A673 (cell line): ENCODE data around the gene HOXD4. TPM values are rescaled to one million over a fixed set of nuclear protein-coding genes. Genes with fewer than 3 reads are reported as not detected.

Experiments
- BruUV-seq: library from RNA; stranded (reverse); fragments of 400-500 nt; replicated peaks from 2 replicates; lab custom pipeline; 2021; lab: Mats Ljungman, UMichigan
- CTCF ChIA-PET: fragments of 300-600 bp; sonication (Branson Sonifier 250); formaldehyde crosslinking; loops from one replicate; lab custom pipeline; 2022; ENCODE audit warnings: antibody characterized with exemption; lab: Charles Lee
- POLR2A ChIA-PET: fragments of 300-600 bp; sonication (Branson Sonifier 250); formaldehyde crosslinking; loops from one replicate; lab custom pipeline; 2022; ENCODE audit warnings: antibody characterized with exemption; ENCODE audit not compliant: low non-redundant PET; lab: Charles Lee
- DNase-seq: peaks from one replicate; pipeline ENCODE4 v3.0.0-alpha.2; 2015; ENCODE audit warnings: low spot score
- H3K27ac ChIP-seq: fragments of 200-600 bp; sonication (generic); 2 replicates; pipeline ENCODE4 v1.5.1; 2016; ENCODE audit warnings: mixed run types, low read depth, mild to moderate bottlenecking, mixed read lengths, antibody characterized with exemption, low read length; ENCODE audit not compliant: poor library complexity, severe bottlenecking
- H3K27me3 ChIP-seq: fragments of 200-600 bp; sonication (generic); replicated peaks from 2 replicates; pipeline ENCODE4 v1.6.1; 2017; ENCODE audit warnings: mixed run types, low read depth, mild to moderate bottlenecking, mixed read lengths, antibody characterized with exemption, low read length; ENCODE audit not compliant: insufficient read depth, poor library complexity
- H3K36me3 ChIP-seq: fragments of 200-600 bp; sonication (generic); 2 replicates; pipeline ENCODE4 v1.6.1; 2016; ENCODE audit warnings: mixed run types, mild to moderate bottlenecking, mixed read lengths, antibody characterized with exemption, low read length; ENCODE audit not compliant: insufficient read depth, poor library complexity, severe bottlenecking
- H3K4me1 ChIP-seq: fragments of 200-600 bp; sonication (generic); 2 replicates; pipeline ENCODE4 v1.6.1; 2017; ENCODE audit warnings: mixed run types, mild to moderate bottlenecking, mixed read lengths, antibody characterized with exemption, low read length; ENCODE audit not compliant: insufficient read depth, poor library complexity, severe bottlenecking
- H3K4me3 ChIP-seq: fragments of 200-600 bp; sonication (generic); 2 replicates; pipeline ENCODE4 v1.5.1; 2016; ENCODE audit warnings: low read depth, mixed run types, mild to moderate bottlenecking, mixed read lengths, low read length; ENCODE audit not compliant: poor library complexity, severe bottlenecking
- H3K9me3 ChIP-seq: fragments of 200-600 bp; sonication (generic); 2 replicates; pipeline ENCODE4 v1.6.1; 2016; ENCODE audit warnings: mixed run types, low read depth, mild to moderate bottlenecking, mixed read lengths, antibody characterized with exemption, low read length; ENCODE audit not compliant: poor library complexity, severe bottlenecking
- CTCF ChIP-seq: fragments of 300-800, 200-600 bp; sonication (generic); conservative IDR thresholded peaks from 2 replicates; pipeline ENCODE4 v1.5.1; 2017; ENCODE audit warnings: low read depth, mild to moderate bottlenecking, antibody characterized with exemption, low read length, moderate library complexity, mixed read lengths
- EZH2 ChIP-seq: fragments of 200-600 bp; sonication (generic); IDR thresholded peaks from 2 replicates; pipeline ENCODE4 v1.6.1; 2017; ENCODE audit warnings: borderline replicate concordance, low read depth, mild to moderate bottlenecking, mixed read lengths, antibody characterized with exemption, low read length; ENCODE audit not compliant: poor library complexity, severe bottlenecking
- intact Hi-C: fragments of 100-400 bp; cut with micrococcal nuclease; formaldehyde crosslinking; loops from one replicate; pipeline ENCODE4 v1.10.0; 2022; ENCODE audit not compliant: unreplicated experiment
- total RNA-seq: library from RNA; stranded (reverse); gene quantifications from 2 replicates; pipeline ENCODE4 v1.2.3, GENCODE V29; 2021

HOXD4 gene
- total RNA-seq, 1 experiment from 2014 or later: 30.8 TPM

- Histone ChIP-seq H3K4me3 (no peak overlapping the region), H3K36me3 (peaks cover 3% of the 10 kb centered on the region), H3K27me3 (no peaks in the 10 kb centered on the region), H3K9me3 (no peaks in the 10 kb centered on the region), H3K4me1 (peaks cover 3% of the 10 kb centered on the region), H3K27ac (no peak overlapping the region)
- no TSS peak for BruUV-seq
- CTCF ChIA-PET: no interaction called here
- intact Hi-C loops: no loop called here
- no peak for DNase-seq
- TF ChIP-seq CTCF (no peak), EZH2 (no peak)
- POLR2A ChIA-PET: no interaction called here
These were observed 14.2 kb downstream of the HOXD4 start for GRCh38 chr2:176165370-176166050.

DNA sequence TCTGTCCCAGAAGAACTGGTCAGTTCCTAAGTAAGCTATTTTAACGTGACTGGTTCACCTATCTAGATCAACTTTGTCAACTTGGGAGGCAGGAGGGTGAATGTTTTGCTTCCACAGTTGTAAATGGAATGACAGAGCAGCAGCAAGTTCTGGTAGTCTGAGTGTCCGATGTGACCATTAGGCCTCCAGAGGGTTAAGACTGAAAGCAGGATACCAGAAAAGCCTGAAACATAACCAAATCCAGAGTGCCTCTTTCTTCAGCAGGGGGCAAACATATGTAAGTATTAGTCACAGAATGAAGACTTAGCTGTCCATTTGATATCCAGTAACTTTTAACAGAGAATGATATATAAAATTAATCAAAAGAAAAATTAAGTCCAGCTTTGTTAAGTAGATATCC, 14.9 kb downstream of the HOXD4 start:
- POLR2A ChIA-PET: no interaction called here
- Histone ChIP-seq H3K27ac (no peak overlapping the region), H3K4me3 (no peak overlapping the region), H3K9me3 (no peaks in the 10 kb centered on the region), H3K27me3 (no peaks in the 10 kb centered on the region), H3K36me3 (peaks cover 3% of the 10 kb centered on the region), H3K4me1 (no peaks in the 10 kb centered on the region)
- no TSS peak for BruUV-seq
- TF ChIP-seq CTCF (no peak), EZH2 (no peak)
- no peak for DNase-seq
- intact Hi-C loops: no loop called here
- CTCF ChIA-PET: interaction anchor here (1.2 kb wide), 1 partner anchor 486 kb away, joined by 4 read pairs; no protein-coding TSS in a partner anchor

DNA sequence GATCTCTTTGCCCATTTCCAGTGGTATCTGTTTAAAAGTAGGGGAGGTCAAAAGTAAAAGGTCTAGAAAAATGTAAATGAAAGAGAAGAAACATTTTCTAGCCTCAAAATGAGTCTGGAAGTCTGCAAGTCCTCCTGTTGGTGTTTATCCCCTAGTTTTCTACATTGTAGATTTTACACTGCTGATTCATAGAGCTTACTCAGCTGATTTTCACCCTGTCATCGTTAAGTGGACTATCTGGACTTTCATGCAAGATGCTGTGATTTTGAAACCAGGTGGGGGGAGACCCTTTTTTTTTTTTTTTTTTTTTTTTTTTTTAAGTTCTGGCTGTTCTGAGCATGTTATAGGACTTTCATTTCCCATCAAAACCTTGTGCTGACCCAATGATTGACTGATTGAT, 16.0 kb downstream of the HOXD4 start:
- H3K27me3 ChIP-seq: no peaks in the 10 kb centered on the region

More for the DNA sequence above, 16.0 kb downstream of the HOXD4 start:
- H3K9me3 ChIP-seq: no peaks in the 10 kb centered on the region
- no peak overlapping the region for H3K27ac ChIP-seq
- BruUV-seq: no TSS peak
- no peaks in the 10 kb centered on the region for H3K4me1 ChIP-seq
- H3K36me3 ChIP-seq: peaks cover 3% of the 10 kb centered on the region
- ChIA-PET POLR2A (no interaction called here), CTCF (no interaction called here)
- no peak overlapping the region for H3K4me3 ChIP-seq
- intact Hi-C loops: no loop called here
- TF ChIP-seq CTCF: no peak
- no peak for TF ChIP-seq EZH2
- DNase-seq: no peak
